HG03108 (cell line): ENCODE measurements around the gene RTN4RL1.

Experiments used
- ATAC-seq: cut with Tn5 transposase; IDR thresholded peaks from one replicate; pipeline ENCODE4 v1.9.1; 2021; ENCODE audit warnings: moderate library complexity; ENCODE audit not compliant: unreplicated experiment

RTN4RL1 gene

GRCh38 chr17:1956134-1956533, 69.0 kb downstream of the RTN4RL1 start:
- no peak for ATAC-seq

- no peak for ATAC-seq
Observed at GRCh38 chr17:1953831-1954230, 71.3 kb downstream of the RTN4RL1 start.

- no peak for ATAC-seq
Observed at GRCh38 chr17:1951920-1952319, 73.2 kb downstream of the RTN4RL1 start.

GRCh38 chr17:1949754-1950153, 75.4 kb downstream of the RTN4RL1 start:
- no peak for ATAC-seq

GRCh38 chr17:1948517-1948825, 76.7 kb downstream of the RTN4RL1 start:
- no peak for ATAC-seq

- ATAC-seq = no peak
Observed at GRCh38 chr17:1947743-1948516, 77.2 kb downstream of the RTN4RL1 start.

GRCh38 chr17:1947229-1947742, 77.8 kb downstream of the RTN4RL1 start:
- ATAC-seq = no peak

GRCh38 chr17:1946021-1946932, 78.9 kb downstream of the RTN4RL1 start:
- no peak for ATAC-seq

- no peak for ATAC-seq
Observed at GRCh38 chr17:1945621-1946020, 79.5 kb downstream of the RTN4RL1 start.

- ATAC-seq = no peak
Observed at GRCh38 chr17:1943436-1943831, 81.7 kb downstream of the RTN4RL1 start.

- ATAC-seq = no peak
Observed at GRCh38 chr17:1942666-1943435, 82.3 kb downstream of the RTN4RL1 start.

GRCh38 chr17:1942066-1942365, 83.1 kb downstream of the RTN4RL1 start:
- ATAC-seq = no peak

- ATAC-seq = no peak
Observed at GRCh38 chr17:1941272-1942065, 83.7 kb downstream of the RTN4RL1 start.

- ATAC-seq = no peak
Observed at GRCh38 chr17:1940810-1941185, 84.3 kb downstream of the RTN4RL1 start.

- ATAC-seq = no peak
Observed at GRCh38 chr17:1939981-1940809, 84.9 kb downstream of the RTN4RL1 start.

- ATAC-seq = no peak
Observed at GRCh38 chr17:1937461-1937860, 87.7 kb downstream of the RTN4RL1 start.

GRCh38 chr17:1936766-1937165, 88.4 kb downstream of the RTN4RL1 start:
- ATAC-seq = no peak

- ATAC-seq = no peak
Observed at GRCh38 chr17:1934901-1935300, 90.2 kb downstream of the RTN4RL1 start.

GRCh38 chr17:1933875-1934715, 91.0 kb downstream of the RTN4RL1 start:
- no peak for ATAC-seq
